Hepatocyte (in vitro differentiated cells): ENCODE data around the gene CEP112. TPM values are rescaled to one million over a fixed set of nuclear protein-coding genes. Genes with fewer than 3 reads are reported as not detected.

Source experiments
- DNase-seq: peaks from one replicate; pipeline ENCODE4 v3.0.0-alpha.2; 2016; ENCODE audit warnings: low spot score
- H2AFZ ChIP-seq: fragments of 200-600 bp; sonication (generic); 2 replicates; pipeline ENCODE4 v1.6.0; 2016; ENCODE audit warnings: antibody characterized with exemption, mild to moderate bottlenecking
- H3K27ac ChIP-seq: fragments of 200-600 bp; sonication (generic); 2 replicates; pipeline ENCODE4 v1.5.1; 2016; ENCODE audit warnings: mild to moderate bottlenecking
- H3K27me3 ChIP-seq: fragments of 200-600 bp; sonication (generic); 2 replicates; pipeline ENCODE4 v1.6.1; 2016
- H3K36me3 ChIP-seq: fragments of 200-600 bp; sonication (generic); replicated peaks from 2 replicates; pipeline ENCODE4 v1.5.1; 2016; ENCODE audit warnings: low read depth; ENCODE audit not compliant: insufficient read depth
- H3K4me1 ChIP-seq: fragments of 200-600 bp; sonication (generic); 2 replicates; pipeline ENCODE4 v1.5.1; 2016; ENCODE audit warnings: mild to moderate bottlenecking, moderate library complexity; ENCODE audit not compliant: insufficient read depth
- H3K4me2 ChIP-seq: fragments of 200-600 bp; sonication (generic); 2 replicates; pipeline ENCODE4 v1.6.0; 2016
- H3K4me3 ChIP-seq: fragments of 200-600 bp; sonication (generic); 2 replicates; pipeline ENCODE4 v1.5.1; 2016; ENCODE audit warnings: mild to moderate bottlenecking
- H3K79me2 ChIP-seq: fragments of 200-600 bp; sonication (generic); 2 replicates; pipeline ENCODE4 v1.6.0; 2017; ENCODE audit warnings: mild to moderate bottlenecking
- H3K9me2 ChIP-seq: fragments of 200-600 bp; sonication (generic); replicated peaks from 2 replicates; pipeline ENCODE4 v1.6.0; 2017; ENCODE audit warnings: mild to moderate bottlenecking; ENCODE audit not compliant: insufficient read depth
- H3K9me3 ChIP-seq: fragments of 200-600 bp; sonication (generic); 2 replicates; pipeline ENCODE4 v1.5.1; 2016; ENCODE audit warnings: low read depth, mild to moderate bottlenecking
- H4K20me1 ChIP-seq: fragments of 200-600 bp; sonication (generic); 2 replicates; pipeline ENCODE4 v1.6.0; 2016; ENCODE audit warnings: mild to moderate bottlenecking; ENCODE audit not compliant: insufficient read depth, poor library complexity, severe bottlenecking
- EZH2 ChIP-seq: fragments of 200-600 bp; sonication (generic); IDR thresholded peaks from 2 replicates; pipeline ENCODE4 v1.6.1; 2016; ENCODE audit warnings: antibody characterized with exemption, mild to moderate bottlenecking, borderline replicate concordance
- EZH2phosphoT487 ChIP-seq: fragments of 200-600 bp; sonication (generic); IDR thresholded peaks from one replicate; pipeline ENCODE4 v1.6.1; 2018; ENCODE audit warnings: antibody characterized with exemption, mild to moderate bottlenecking, low read depth, moderate library complexity; ENCODE audit not compliant: unreplicated experiment, severe bottlenecking
- WGBS: methylation state at CpG from one replicate; pipeline ENCODE4 v1.1.6; 2016; ENCODE audit warnings: low lambda C conversion rate; ENCODE audit errors: missing lambda C conversion rate; 5-methylcytosine and 5-hydroxymethylcytosine counted together
- polyA plus RNA-seq: library from polyadenylated mRNA; unstranded; fragments of >200 nt; fragmentation: Nextera tagmentation; extraction: Ambion mirVana; gene quantifications from 2 replicates; pipeline ENCODE4 v1.2.1, GENCODE V29; 2016
- total RNA-seq: library from RNA; depleted of rRNA; stranded (reverse); fragments of >200 nt; gene quantifications from 2 replicates; pipeline ENCODE4 v1.2.3, GENCODE V29; 2014
- TF ChIP-seq, protein P1 (sequence below): fragments of 200-600 bp; sonication (generic); IDR thresholded peaks from 2 replicates; pipeline ENCODE4 v1.5.1; 2016; ENCODE audit warnings: antibody characterized with exemption, mild to moderate bottlenecking; ENCODE audit not compliant: poor library complexity

The CEP112 gene
- total and polyA plus RNA-seq, 2 experiments from 2014 or later = 7.1 to 9.7 TPM

DNA sequence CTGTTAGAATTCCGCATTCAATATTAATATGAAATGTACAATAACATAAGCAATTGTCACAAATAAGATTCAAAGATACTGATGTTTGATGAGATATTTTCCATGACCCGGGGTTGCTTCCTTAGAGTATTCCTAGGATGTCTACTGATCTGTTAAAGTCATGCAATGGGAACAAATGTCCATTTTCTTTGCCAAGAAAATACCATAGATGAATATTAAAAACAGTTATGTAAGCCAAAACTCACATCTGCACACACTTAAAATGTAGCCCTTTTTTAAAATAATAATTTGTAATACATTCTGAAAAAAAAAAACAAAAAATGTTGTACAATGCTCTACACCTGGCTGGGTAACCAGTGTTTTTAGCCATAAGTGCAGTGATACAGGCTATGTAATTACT, 371.1 kb downstream of the CEP112 start:
- no peaks in the 10 kb centered on the region for H4K20me1 ChIP-seq
- no peak for TF ChIP-seq EZH2
- TF ChIP-seq EZH2phosphoT487 = no peak
- TF ChIP-seq, protein P1, sequence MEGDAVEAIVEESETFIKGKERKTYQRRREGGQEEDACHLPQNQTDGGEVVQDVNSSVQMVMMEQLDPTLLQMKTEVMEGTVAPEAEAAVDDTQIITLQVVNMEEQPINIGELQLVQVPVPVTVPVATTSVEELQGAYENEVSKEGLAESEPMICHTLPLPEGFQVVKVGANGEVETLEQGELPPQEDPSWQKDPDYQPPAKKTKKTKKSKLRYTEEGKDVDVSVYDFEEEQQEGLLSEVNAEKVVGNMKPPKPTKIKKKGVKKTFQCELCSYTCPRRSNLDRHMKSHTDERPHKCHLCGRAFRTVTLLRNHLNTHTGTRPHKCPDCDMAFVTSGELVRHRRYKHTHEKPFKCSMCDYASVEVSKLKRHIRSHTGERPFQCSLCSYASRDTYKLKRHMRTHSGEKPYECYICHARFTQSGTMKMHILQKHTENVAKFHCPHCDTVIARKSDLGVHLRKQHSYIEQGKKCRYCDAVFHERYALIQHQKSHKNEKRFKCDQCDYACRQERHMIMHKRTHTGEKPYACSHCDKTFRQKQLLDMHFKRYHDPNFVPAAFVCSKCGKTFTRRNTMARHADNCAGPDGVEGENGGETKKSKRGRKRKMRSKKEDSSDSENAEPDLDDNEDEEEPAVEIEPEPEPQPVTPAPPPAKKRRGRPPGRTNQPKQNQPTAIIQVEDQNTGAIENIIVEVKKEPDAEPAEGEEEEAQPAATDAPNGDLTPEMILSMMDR = no peak
- no peaks in the 10 kb centered on the region for H3K79me2 ChIP-seq
- no peaks in the 10 kb centered on the region for H3K27me3 ChIP-seq
- no peak overlapping the region for H3K27ac ChIP-seq
- no peaks in the 10 kb centered on the region for H3K36me3 ChIP-seq
- H3K4me2 ChIP-seq = no peak overlapping the region
- DNase-seq = no peak
- 97% methylated on average over 2 of the region's 2 CpGs for WGBS
- H3K9me2 ChIP-seq = no peaks in the 10 kb centered on the region
- no peak overlapping the region for H3K4me3 ChIP-seq
- H3K4me1 ChIP-seq = no peaks in the 10 kb centered on the region
- H3K9me3 ChIP-seq = no peaks in the 10 kb centered on the region
- no peak overlapping the region for H2AFZ ChIP-seq

DNA sequence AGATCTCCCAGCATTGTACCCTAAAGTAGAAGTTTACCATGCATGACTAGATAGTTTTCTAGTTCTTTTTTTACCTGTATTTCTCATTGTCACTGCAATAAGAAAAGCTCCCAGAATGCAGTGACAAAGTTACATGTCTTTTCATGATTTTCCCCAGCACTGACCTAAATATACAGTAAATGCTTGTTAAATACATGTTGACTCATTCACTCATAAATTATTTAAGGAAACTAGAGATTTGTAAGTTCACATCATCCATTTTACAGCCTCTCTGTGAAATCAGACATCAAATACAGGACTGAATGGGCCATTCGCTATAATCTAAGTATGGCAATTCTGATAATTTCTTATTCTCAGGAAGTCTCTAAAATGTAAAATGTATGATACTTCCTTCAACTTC, 371.6 kb downstream of the CEP112 start:
- Histone ChIP-seq H3K9me2 (no peaks in the 10 kb centered on the region), H2AFZ (no peak overlapping the region), H4K20me1 (no peaks in the 10 kb centered on the region), H3K9me3 (no peaks in the 10 kb centered on the region), H3K4me2 (no peak overlapping the region), H3K27ac (no peak overlapping the region), H3K4me3 (no peak overlapping the region), H3K4me1 (no peaks in the 10 kb centered on the region), H3K27me3 (no peaks in the 10 kb centered on the region), H3K36me3 (no peaks in the 10 kb centered on the region), H3K79me2 (no peaks in the 10 kb centered on the region)
- TF ChIP-seq EZH2phosphoT487 (no peak), EZH2 (no peak)
- TF ChIP-seq, protein P1 = no peak
- WGBS = 100% methylated on average over 1 of the region's 1 CpG
- no peak for DNase-seq

DNA sequence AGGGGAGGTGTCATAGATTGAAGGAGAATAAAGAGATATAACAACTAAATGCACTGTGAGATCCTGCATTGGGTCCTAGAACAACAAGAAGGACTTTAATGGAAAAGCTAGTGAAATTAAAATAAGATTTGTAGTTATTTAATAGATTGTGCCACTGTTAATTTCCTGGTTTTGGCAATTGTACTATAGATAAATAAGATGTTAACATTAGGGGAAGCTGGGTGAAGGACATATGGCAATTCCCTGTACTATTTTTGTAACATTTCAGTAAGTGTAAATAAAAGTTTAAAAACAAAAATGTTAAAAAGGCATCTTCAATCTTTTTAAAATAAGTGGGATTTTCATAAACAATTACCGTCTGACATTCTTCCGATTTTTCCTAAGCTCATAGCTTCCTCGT, 372.1 kb downstream of the CEP112 start:
- no peak for DNase-seq
- Histone ChIP-seq H2AFZ (no peak overlapping the region), H3K27me3 (no peaks in the 10 kb centered on the region), H3K79me2 (no peaks in the 10 kb centered on the region), H3K36me3 (no peaks in the 10 kb centered on the region), H3K4me1 (no peaks in the 10 kb centered on the region), H3K27ac (no peak overlapping the region), H3K4me3 (no peak overlapping the region), H3K4me2 (no peak overlapping the region), H4K20me1 (no peaks in the 10 kb centered on the region), H3K9me2 (no peaks in the 10 kb centered on the region), H3K9me3 (no peaks in the 10 kb centered on the region)
- TF ChIP-seq, protein P1 = no peak
- TF ChIP-seq EZH2 (no peak), EZH2phosphoT487 (no peak)
- WGBS = 67% methylated on average over 3 of the region's 3 CpGs

DNA sequence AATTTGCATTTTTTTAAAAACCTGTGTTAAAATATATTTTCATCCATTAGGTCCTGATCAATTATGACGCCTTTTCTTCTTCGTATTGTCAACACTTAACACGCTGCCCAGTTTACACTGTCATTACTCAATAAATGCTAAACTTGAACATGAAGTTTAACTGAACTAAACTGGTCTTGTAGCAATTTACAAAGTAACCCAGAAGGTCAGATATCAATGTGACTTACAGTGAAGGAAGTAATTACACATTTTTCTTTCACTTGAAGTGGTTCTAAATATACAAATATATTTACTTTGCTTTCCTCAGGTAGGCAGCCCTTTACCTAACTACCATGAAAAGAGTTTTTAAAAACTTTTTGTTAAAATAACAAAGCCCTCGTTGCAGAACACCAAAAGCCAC, 374.0 kb downstream of the CEP112 start:
- H2AFZ ChIP-seq = no peak overlapping the region
- TF ChIP-seq, protein P1 = no peak
- TF ChIP-seq EZH2 (no peak), EZH2phosphoT487 (no peak)
- no peak for DNase-seq
- H3K4me1 ChIP-seq = no peaks in the 10 kb centered on the region
- H3K79me2 ChIP-seq = no peaks in the 10 kb centered on the region
- 89% methylated on average over 4 of the region's 4 CpGs for WGBS
- no peaks in the 10 kb centered on the region for H3K27me3 ChIP-seq
- no peaks in the 10 kb centered on the region for H4K20me1 ChIP-seq
- H3K4me3 ChIP-seq = no peak overlapping the region
- H3K9me3 ChIP-seq = no peaks in the 10 kb centered on the region
- H3K27ac ChIP-seq = no peak overlapping the region
- no peaks in the 10 kb centered on the region for H3K36me3 ChIP-seq
- no peak overlapping the region for H3K4me2 ChIP-seq
- H3K9me2 ChIP-seq = no peaks in the 10 kb centered on the region
